Stimulated activated CD8-positive, alpha-beta memory T cell treated with anti-CD3 and anti-CD28 coated beads, Interleukin-4, amount 100 ng/mL, for 4 hours (primary cell): ENCODE data around the gene CCDC39.
"Not testable (repeated sequence)": the region's sequence is repeated elsewhere in the genome, so short reads cannot be mapped to it uniquely, and the experiment has no call there.

ENCODE experiments used
- DNase-seq, 2 donors: peaks; one replicate each; pipeline ENCODE4 v3.0.0-alpha.2; 2020; ENCODE audit warnings: low read depth in 2 of 2, low spot score in 1 of 2

CCDC39 gene

DNA sequence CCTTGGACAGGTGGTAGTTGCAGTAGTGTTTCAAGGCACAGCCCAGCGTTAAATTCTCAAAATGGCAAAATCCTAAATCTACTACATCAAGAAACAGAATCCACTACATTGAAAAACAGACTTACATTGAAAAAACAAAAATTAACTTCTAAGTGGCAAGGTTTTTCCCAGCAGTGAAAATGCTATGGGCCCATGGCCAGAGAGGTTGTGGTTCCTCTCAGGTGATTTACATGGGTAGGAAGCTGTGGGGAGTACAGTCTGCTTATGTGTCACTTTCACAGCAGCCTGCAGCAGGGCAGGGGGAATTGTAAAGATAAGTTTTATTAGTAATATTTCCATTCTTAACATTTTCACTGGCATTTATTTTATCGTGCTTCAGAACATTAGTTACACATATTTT, 52.4 kb downstream of the CCDC39 start:
- DNase-seq = no peak

DNA sequence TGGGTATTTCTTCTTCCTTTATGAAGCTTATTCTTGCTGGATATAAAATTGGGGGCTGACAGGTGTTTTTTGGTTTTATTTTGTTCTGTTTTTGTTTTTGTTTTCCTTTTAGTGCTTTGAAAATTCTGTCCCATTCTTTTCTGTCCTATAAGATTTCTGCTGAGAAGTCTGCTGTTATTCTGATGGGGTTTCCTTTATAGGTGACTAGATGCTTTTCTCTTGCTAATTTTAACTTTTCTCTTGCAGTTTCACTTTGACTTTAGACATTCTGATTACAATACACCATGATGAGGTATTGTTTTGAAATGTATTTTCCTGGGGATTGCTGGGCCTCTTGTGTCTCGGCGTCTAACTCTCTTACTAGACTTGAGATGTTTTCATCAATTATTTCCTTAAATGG, 54.6 kb downstream of the CCDC39 start:
- DNase-seq = no peak

DNA sequence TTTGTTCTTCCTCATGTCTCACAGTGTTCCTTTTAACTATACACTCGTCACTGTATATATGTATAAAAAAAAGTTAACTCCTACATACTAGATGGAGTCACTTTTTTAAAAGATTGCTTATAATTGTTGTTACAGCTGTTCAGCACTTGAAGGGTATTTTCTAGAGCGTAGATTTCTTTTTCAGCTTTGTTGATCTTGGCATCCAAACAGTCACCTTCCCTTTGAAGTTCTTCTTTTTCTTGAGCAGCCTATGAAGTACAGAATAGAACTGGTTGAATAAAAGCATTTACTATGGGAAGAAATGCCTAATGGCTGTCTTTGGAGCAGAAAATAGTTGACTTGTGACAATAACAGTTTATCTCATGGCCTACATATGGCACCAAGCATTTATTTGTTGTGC, 59.6 kb downstream of the CCDC39 start:
- DNase-seq = no peak

GRCh38 chr3:180618563-180618962, 60.7 kb downstream of the CCDC39 start:
- not testable (repeated sequence) for DNase-seq

- no peak for DNase-seq
Observed at GRCh38 chr3:180617049-180617448, 62.2 kb downstream of the CCDC39 start.

GRCh38 chr3:180615954-180616353, 63.3 kb downstream of the CCDC39 start:
- DNase-seq = no peak

GRCh38 chr3:180612364-180612763, 66.9 kb downstream of the CCDC39 start:
- no peak for DNase-seq

DNA sequence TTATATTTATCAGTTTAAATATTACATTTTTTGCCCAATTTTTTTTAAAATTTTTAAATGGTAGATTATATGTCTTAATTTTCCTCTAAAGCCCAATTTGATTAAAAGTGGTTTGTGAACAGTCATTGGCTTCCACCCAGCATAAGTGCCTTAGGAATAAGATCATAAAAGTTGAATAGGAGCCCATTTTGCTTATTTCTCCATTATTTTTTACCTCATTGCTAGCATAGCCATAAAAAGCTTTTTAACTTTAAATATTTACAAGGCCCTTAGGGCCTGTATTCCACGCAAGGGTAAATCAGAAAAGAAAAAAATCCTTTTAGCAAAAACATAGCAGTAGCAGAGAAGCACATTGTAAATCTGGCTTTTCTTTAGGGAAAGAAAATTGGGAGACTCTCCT, 68.3 kb downstream of the CCDC39 start:
- DNase-seq = no peak

GRCh38 chr3:180601688-180602666, 77.3 kb downstream of the CCDC39 start, which contains the start of gene TTC14:
TSS of gene TTC14 (plus strand) at chr3:180602163. CDS start at chr3:180602262, 99 bp downstream.
- peak; percentile 85 to 88 for DNase-seq

DNA sequence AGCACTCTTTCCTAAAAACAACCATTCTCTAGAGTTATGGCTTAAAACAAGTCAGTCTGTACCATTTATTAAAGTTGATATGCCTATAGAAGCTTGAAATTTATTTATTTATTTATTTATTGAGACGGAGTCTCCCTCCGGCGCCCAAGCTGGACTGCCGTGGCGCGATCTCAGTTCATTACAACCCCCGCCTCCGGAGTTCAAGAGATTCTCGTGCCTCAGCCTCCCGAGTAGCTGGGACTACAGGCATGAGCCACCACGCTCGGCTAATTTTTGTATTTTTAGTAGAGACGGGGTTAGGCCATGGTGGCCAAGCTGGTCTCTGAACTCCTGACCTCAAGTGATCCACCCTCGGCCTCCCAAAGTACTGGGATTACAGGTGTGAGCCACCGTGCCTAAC, 78.8 kb downstream of the CCDC39 start:
- no peak for DNase-seq

GRCh38 chr3:180595559-180595935, 83.7 kb downstream of the CCDC39 start:
- no peak for DNase-seq

- DNase-seq = no peak
Observed at GRCh38 chr3:180594631-180595558, 84.4 kb downstream of the CCDC39 start.

DNA sequence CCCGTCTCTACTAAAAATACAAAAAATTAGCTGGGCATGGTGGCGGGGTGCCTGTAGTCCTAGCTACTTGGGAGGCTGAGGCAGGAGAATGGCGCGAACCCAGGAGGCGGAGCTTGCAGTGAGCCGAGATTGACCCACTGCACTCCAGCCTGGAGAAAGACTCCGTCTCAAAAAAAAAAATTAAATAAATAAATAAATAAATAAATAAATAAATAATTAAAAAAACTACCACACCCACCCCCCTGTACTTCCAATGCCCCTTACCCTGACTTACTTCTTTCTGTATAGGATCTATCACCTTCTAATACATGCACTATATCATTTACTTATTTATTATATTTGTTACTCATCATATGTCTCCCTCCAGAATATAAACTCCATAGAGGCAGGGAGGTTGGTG, 85.7 kb downstream of the CCDC39 start:
- not testable (repeated sequence) for DNase-seq

- no peak for DNase-seq
Observed at GRCh38 chr3:180590396-180590795, 88.9 kb downstream of the CCDC39 start.

GRCh38 chr3:180580934-180581333, 98.4 kb downstream of the CCDC39 start:
- DNase-seq = no peak

GRCh38 chr3:180575571-180575970, 103.7 kb downstream of the CCDC39 start:
- DNase-seq = no peak

GRCh38 chr3:180571831-180572598, 107.3 kb downstream of the CCDC39 start:
- DNase-seq = no peak

DNA sequence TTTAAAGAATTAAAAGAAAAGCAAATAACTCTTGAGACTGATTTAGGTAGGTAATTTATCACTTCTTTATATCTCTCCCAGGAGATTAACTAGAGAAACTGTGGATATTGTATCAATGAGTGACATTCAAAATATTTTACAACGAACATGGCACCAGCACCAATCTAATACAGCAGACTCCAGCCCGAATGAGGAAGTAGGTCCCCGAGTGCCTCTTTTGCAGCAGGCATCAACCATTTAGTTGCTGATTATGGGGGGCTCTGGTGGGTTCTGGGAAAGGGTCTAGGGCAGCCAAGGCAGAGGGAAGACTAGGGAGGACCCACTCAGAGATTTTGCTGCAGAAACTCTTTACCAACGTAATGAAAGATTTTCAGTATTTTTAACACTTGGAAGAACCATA, 109.1 kb downstream of the CCDC39 start:
- DNase-seq = no peak

DNA sequence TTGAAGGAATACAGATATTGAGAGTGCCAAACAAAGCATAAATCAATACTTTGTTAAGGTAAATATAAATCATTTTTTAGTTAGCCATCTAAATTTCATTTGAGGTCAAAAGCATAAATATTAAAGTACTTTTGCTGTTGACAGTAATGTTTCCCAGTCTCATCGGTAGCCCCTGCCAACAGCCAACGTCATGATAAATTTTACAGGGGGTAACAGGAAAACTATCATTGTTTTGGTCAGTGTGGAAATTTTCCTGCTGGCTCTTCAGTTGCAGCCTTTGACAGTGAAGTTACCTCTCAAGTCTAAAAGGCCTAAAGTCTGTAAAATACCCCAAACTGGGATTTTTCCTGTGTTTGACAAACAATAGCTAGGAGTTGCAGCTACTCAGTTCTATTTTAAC, 114.6 kb downstream of the CCDC39 start:
- DNase-seq = no peak
